ENCODE measurements around the gene WSCD2. TPM values are rescaled to one million over a fixed set of nuclear protein-coding genes. Genes with fewer than 3 reads are reported as not detected.

WSCD2 gene
- total RNA-seq, 1 experiment from 2014 or later = not detected

DNA sequence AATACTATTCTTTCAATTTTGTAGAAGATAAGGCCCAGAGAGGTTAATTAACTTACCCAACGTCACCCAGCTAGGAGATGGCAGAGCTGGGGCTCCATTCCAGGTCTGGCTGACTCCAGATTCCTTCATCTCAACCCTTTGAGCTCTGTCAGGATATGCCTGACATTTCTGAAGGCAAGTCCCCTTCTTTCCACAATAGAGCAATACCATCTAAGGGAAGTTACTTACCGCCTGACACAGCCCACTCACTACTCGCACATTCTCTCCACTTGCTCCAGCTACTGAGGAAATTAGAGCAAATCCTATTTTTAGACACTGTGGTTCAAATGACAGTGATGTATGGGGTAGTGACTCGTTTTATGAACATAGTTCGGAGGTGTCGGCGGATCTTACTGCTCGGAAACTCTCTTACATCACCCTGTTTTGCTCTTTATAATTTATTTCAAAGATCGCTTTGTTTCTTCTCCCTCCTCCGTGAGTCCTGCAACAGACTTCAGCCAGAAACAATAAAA, 2.0 kb upstream of the WSCD2 start:
- no peak for DNase-seq (ENCODE audit: low read depth)

DNA sequence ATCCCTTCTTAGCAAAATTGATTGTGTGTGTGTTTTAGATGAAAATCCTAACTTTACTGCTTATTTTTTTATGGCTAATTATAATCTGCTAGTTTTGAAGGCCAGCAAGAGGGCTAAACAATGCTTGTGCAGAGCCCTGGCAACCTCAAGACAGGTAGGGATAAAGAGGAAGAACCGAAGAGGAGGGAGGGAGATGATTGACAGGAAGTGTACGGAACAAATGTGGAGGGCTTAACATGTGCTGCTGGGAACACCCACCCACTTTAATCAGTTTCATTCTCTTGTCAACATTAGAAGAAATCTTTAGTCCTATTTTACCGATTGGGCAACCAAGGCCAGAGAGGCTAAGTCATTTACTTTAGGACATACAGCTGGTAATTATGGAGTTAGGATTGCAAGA, 1.4 kb upstream of the WSCD2 start:
- DNase-seq (ENCODE audit: low read depth) = no peak

DNA sequence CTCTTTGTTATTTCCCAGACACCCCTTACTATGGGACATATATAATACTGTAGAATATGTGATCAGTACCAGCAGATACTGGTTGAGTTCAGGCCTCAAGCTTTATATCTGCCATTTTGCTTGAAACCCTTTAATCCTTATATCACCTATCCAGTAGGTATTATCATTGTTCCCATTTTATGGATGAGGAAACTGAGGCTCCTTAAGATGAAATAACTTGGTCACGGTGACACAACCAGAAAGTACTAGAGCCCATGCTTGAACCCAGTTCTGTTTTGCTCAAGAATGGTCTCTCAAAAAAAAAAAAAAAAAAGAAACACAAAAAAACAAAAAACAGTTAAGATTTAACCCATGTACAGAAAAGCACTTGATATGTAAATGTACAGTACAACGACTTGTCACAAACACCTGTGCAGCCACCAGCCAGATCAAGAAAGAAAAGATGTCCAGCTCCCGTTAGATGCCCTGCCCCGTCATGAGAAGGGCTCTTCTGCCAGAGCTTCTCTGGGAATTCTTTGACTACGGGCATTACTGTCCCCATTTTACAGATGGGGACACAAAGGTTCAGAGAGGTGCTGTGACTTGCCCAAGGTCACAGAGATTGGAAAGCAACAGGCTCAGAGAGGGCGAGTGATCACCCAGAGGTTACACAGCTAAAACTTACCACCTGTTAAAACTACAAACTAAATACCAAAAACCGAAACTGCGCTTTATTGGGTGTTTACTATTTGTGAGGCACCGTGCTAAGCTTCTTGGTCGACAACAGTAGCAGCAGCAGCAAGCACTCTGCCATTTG, 669 bp upstream of the WSCD2 start:
- no peak for DNase-seq (ENCODE audit: low read depth)

DNA sequence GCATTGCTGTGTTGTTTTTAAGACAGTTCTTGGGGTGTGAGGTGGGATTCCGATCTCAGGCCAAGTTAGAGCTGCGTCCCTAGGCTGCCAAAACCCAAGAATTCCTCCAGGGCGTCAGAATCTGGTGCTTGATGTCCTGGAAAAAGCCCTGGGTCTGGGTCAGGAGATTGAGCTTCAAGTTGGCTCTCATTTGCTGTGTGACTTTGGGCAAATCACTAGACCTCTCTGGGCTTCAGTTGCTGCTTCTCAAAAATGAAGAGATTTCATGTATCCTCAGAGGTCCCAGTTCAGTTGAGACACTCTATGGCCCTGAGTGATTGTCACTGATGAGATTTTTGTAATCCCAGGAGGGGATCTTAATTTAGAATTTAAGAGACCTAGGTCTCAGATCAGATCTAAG, 1.9 kb downstream of the WSCD2 start:
- no peak for DNase-seq (ENCODE audit: low read depth)

DNA sequence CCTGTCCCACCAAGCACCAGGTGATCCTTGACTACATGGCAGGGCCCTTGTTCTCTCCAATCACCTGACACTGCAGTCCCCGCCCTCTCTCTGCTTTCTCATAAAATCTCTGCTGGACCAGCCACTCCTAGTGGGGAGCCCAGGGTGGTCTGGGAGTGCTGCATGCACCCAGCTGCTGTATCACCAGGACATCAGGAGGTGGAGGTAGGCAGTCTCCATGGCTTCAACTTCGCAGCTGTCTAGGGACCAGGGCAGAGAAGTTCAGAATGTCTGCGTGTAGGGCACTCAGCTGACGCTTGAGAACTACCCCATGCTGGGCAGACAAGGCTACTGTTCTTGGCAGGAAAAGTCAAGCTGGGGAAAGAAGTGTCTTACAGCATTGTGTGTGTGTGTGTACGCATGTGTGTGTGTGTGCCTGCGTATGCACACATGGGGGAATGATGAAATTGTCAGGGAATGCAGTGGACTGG, 2.6 kb downstream of the WSCD2 start:
- no peak for DNase-seq (ENCODE audit: low read depth)

DNA sequence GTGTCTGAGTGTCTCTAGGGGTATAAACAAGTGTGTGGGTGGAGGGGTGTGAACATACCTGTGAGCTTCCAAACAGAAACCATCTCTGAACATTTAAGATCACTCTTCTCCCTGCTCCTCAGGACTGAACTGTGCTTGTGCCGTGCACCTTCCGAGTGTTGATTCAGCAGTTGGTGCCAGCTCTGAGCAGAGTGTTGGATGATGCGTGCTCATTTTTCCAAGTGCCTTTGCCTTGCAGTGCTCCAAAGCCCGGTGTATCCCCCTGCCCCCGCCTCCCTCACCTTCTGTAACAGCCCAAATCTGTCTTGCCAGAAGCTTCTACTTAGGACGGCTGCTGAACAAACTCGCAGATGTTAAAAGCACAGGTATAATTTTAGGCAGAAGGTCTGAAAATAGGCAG, 4.4 kb downstream of the WSCD2 start:
- DNase-seq (ENCODE audit: low read depth) = no peak

DNA sequence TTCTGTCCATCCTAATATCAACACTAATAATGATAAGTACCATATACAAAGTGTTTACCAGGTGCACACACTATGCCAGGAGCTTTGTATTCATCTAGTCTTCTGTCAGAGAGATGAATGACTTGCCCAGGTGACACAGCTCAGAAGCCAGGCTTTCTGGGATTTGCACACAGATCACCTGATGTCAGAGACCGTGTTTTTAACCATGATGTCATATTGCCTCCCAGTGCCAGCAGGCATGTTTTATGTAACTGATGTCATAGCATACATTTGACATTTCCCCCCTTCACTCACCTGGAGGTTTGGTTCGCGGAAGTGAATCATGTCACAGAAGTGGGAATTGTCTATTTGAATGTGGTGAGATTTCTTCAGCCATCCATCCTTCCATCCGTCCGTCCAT, 5.7 kb downstream of the WSCD2 start:
- no peak for DNase-seq (ENCODE audit: low read depth)

DNA sequence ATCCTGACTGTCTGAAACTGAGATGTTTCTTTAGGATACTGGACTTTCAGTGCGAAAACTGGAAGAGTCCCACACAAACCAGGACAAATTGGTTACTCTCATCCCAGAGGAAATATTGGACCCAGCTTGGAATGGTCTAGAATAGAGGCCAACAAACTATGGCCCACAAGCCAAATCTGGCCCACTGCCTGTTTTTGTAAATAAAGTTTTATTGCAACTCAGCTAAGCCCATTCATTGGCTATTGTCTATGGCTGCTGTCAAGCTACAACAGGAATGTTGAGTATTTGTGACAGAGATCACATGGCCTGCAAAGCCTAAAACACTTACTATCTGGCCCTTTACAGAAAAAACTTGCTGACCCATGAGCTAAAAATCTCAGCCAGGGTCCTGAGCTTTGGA, 6.5 kb downstream of the WSCD2 start:
- no peak for DNase-seq (ENCODE audit: low read depth)

DNA sequence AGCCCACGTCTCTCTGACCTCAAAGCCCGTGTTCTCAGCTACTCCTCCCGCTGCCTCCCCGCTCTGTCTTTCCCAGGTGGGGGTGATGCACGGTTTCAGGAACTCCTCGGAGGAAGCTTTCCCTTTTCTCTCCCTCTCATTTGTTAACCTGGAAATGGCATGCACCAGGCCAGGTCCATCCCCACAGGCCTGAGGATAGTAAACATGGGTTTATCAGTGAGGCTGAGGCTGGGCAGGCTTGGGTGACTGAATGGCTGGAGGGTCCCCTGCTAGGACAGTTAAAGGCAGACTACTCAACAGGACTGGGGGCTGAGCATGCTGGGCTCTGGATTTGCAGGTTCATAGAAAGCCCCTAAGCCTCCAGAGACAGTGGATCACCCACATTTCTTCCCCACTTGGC, 7.6 kb downstream of the WSCD2 start:
- no peak for DNase-seq (ENCODE audit: low read depth)

DNA sequence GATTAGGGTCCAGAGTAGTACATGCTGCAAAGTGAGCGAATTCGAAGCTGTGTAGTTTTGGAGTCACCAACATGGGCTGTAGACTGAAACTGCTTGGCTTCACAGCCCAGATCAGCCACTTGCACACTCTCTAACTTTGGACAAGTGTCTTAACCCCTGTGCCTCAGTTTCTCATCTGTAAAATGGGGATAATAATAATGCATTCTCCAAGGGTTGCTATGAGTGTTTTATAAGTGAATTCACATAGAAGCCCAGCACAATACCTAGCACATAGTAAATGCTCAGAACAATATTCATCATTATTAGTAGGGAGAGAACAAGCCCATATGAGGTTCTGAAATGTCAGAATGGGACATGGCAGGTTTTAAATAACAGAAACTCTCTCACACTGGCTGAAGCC, 10.4 kb downstream of the WSCD2 start:
- no peak for DNase-seq (ENCODE audit: low read depth)

DNA sequence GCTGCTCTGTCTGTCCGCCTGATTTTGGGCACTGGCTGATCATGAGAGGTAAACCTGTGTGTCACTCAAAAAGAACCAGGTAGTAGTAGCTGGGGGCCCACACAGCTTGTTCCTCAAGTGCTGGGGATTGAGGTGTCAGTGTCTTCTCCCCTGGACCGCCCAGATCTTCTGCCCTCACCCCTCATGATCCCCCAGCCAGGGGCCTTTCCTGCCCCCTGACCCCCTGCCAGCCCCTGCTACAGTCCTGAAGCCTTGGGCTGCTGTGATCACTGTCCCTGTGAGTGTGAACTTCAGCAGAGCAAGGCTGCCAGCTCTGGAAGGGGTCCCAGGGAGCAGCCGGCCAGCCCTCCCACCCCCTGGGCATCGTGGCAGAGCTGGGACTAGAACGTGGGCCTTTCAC, 11.4 kb downstream of the WSCD2 start:
- DNase-seq (ENCODE audit: low read depth) = no peak

DNA sequence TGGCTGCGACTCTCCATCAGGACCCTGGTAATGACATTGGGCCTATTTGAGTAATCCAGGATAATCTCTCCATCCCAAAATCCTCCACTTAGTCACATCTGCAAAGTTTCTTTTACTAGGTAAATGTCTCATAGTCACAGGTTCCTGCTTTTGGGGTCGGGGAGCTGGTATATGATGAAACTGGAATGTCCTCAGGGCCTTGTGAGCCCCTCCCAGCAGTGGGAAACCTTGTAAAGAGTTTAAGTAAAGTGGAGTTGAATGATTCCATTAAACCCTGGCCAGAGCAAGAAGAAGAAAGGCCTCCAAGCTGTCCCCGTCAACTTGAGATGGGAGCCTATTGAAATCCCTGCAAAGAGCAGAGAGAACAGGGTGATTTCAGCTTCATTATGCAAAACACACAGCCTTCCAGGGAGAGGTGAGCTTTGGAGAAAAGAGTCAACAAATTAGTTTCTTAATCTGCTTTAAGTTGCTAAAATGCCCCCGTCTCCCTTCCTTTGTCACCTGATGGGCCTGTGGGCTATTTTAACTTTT, 12.6 kb downstream of the WSCD2 start:
- DNase-seq (ENCODE audit: low read depth) = no peak

DNA sequence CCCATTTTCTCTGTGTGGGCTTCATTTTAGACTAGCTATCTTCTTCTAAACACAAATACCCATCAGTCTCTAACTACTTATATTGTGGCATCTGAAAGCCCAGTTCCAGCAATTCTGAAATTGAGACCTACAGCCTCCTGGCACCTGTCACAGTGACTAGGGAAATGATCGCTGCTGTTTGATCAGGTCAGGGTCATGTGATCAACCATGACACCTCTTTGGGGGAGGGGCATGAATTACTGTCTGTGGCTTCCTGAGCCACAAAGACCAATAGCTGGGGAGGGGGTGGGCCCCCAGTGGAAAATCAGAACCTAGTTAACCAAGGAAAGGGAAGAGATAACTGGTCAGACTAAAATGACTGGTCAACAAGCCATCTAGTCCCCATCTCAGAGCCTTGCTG, 14.1 kb downstream of the WSCD2 start:
- DNase-seq (ENCODE audit: low read depth) = no peak

DNA sequence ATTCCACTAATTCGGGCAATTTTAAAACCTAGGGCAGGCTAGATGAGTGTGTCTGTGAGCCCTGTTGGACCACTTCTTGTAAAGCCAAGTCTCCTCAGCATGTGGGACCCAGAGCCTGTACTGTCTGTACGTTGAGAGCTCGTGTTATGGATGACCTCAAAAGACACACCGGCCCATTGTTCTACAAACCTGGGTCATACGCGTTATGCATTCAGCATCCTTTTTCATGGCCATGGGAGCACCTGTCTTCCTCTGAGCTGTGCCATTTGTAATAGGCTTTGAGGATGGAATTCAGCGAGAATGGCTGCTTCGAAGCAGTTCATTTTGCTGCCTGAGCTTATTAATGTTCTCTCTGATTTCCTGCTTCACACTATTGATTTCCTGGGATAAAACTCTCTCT, 15.0 kb downstream of the WSCD2 start:
- no peak for DNase-seq (ENCODE audit: low read depth)

DNA sequence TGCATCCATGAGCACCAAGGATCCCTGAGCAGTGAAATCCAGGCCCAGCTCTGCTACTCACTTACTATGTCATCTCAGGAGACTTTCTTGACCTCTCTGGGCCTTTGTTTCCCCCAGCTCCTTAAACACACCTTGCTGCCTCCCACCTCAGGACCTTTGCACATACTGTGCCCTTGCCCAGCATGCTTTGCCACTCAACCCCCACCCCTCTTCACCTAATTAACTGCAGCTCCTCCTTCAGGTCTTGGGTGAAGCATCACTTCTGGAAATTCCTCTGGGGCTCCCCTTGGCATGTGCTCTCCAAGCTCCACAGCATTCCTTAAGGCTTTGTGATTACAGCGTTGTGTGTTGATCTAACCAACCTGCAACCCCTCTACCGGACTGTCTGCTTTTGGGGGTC, 15.9 kb downstream of the WSCD2 start:
- no peak for DNase-seq (ENCODE audit: low read depth)

DNA sequence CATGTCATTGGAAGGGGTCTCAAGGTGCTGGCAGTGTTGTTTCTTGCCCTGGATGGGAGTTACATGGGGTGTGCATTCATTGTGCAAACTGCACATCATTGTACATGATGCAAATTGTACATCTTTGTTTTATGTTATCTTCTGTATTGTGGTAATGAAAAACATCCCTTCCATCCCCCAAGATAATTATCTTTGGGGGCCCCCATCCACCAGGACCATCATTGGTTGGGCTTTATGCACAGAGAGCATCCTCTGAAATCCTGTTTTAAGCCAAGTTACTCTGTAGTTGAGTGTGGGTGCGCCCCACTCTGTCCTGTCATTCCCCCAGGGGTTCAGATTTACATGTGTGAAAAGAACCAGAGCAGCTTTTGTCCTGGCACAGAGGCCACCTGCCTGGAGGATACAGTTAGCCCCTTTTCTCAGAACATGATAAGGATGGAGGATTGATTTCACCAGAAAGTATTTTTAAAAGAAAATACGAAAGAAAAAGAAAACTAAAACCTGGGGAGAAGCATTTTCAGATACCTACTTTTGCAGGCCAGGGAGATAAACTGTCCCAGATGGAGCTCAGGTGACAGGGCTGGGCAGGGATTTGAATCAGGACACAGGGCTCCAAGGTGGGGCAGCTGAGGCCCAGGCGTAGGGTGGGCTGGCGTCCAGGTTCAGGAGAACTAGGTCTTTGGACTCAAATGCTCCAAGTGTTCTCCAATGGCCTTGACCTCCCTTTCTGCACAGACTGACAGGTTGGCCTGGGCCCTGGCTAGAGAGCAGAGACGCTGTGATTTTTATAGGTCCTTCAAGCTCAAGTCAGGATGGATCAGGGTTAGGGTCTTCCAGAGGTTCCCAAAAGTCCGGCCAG, 17.2 kb downstream of the WSCD2 start:
- DNase-seq (ENCODE audit: low read depth) = no peak

DNA sequence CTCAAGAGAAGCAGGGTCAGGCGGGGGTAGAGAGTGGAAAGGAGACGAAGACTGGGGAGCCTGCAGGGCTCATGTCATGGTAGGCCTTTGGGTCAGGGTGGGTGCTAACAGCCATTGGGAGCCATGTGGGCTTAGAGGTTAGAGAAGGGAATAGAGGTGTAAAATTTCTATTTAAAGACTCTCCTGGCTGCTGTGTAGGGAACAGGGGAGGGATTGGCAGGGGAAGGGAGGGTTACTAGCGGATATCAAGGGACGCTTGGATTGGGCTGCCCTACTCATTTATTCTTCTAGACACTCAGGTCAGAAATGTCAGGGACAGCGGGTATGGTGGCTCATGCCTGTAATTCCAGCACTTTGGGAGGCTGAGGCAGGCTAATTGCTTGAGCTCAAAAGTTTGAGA, 18.2 kb downstream of the WSCD2 start:
- DNase-seq (ENCODE audit: low read depth) = no peak

DNA sequence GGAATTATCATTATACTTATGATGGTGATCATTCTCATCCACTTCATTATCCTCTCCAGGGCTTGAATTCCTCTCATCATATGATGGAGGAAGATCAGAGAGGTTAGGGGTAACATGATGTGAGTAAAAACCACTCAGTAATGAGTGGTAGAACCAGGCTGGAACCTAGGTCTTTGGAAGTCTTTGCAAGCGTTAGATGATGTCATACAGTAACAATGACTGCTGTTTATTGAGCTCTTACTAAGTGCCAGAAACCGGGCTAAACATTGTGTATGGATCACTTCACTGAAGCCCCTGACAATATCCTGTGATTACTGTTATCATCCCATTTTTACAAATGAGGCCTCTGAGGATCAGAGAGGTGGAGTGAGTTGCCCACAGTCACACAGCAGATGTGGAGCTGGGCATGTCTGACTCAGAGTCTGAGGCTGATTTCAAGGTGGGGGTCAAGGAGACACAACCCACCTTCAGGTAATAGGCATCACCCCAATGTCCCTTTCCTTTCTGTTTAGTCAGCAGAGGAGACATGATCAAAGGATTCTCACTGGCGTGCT, 19.5 kb downstream of the WSCD2 start:
- DNase-seq (ENCODE audit: low read depth) = no peak

DNA sequence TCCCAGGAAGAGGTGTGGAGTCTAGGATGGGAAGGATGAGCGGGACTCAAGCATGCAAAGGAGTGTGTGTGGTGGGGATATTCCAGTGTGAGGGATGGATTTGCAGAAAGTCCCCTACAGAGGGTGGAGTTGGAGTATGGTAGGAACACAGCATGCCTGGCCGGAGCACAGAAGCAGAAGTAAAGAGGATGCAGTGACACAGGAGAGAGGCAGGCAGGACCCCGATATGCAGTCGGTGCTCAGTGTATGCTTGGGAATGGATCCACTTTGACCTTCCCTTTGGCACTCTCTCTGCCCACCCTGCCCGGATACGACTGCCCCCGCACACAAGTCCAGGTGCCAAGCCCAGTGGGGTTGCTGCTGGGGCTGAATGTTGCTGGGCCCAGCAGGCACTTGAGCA, 21.3 kb downstream of the WSCD2 start:
- DNase-seq (ENCODE audit: low read depth) = no peak

DNA sequence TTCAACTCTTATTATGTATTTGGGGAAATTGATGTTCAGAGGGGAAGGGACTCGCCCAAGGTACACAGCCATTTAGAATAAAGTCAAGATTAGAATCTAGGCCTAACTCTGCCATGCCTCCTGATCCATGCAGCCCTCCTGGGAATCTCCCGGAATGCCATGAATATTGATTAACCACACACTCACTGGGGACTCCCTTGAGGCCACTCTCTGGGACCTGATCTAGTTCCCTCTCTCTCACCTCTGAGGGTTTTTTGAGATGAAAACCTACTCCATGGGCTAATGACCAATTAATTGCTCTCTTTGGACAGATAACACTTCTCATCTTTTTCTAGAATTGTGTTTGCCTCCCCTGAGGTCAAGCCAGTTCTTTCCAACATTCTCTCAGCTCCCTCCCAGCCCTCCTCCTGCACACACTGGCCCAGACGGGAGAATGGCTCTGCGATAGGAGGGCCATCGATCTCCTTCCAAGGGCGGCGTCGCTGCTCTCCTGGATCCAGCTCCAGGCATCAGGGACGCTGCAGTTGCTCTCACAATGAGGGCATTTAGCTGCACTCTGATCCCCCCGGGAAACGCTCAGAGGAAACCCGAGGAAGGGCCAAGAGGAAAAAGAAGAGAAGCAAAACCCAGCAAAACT, 22.6 kb downstream of the WSCD2 start:
- no peak for DNase-seq (ENCODE audit: low read depth)

DNA sequence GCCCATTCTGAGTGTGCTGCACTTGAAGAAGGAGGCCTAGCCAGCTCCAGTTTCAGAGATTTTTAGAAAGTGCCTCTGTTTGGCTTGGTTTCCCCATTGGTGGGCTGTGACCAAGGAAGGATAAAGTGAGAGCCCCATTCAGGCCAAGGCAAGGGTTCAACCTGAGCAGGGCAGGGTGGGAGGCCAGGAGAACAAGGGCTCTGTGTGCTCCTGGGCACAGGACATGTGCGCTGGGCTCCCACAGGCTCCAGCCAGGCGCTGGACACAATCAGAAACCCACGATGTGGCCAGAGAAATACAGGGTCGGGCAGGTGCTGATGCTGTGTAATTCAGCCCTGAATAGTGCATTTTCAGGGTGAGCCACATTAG, 23.1 kb downstream of the WSCD2 start:
- DNase-seq (ENCODE audit: low read depth) = no peak

DNA sequence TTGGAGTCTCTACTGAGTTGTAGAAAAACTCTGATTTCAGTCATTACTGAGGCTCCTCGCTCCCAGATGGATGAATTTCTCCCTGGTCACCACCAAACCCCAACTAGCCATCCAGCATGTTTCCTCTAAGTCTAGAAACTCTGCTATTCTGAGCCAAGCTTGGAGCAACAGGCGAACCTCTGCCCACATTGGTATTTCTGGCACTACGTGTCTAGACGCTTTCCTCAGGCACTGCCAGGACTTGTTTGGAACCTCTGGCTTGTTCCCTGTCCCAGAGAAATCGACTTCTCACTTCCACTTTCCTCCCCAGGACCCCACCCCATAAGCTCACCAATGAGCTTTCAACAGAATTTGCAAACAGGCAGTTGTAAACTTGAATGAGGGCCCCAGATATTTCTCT, 27.6 kb downstream of the WSCD2 start:
- no peak for DNase-seq (ENCODE audit: low read depth)
